Adipose tissue (tissue), 3 donors: ENCODE measurements around the gene OR6F1. TPM values are rescaled to one million over a fixed set of nuclear protein-coding genes. Genes with fewer than 3 reads are reported as not detected.
"Not testable (repeated sequence)": the region's sequence is repeated elsewhere in the genome, so short reads cannot be mapped to it uniquely, and the experiment has no call there.

Source experiments
- H3K27ac ChIP-seq: one replicate; pipeline ENCODE4 v1.5.1; 2013; ENCODE audit warnings: low read depth, low read length
- WGBS, 3 donors: extraction: QIAGEN DNeasy Blood & Tissue Kit; methylation state at CpG; one replicate each; pipeline ENCODE4 v1.1.7; 2013; 5-methylcytosine and 5-hydroxymethylcytosine counted together
- polyA plus RNA-seq, 3 donors: library from polyadenylated mRNA; stranded (reverse); fragments of 200-250 nt; gene quantifications; one replicate each; pipeline ENCODE4 v1.2.3, GENCODE V29; 2013
- donor health status: healthy with polysubstance abuse.
- donor health status: Bipolar disorder and iron deficiency.
- donor health status: healthy.

The OR6F1 gene
- polyA plus RNA-seq: not detected

DNA sequence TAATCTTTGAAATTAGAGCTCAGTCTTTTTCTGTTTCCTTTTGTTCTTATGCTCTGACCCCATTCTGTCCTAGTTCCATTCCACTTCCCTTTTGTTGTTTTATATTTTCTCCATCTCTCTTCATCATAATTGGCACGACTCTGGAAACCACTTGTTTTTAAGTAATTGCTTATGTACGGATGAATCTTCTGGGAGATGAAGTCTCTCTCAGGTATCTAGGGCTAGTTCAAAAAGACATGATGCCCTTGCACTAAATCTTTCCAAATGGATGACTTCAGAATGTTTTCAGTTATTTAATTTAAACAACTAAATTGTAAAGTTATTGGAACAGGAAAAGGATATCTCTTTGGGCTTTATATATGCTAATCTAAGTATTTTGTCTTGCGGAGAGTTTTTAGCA, at the start of gene OR6F1:
Gene OR6F1, minus strand, starts transcription at position 101 of the 400 bp plus-strand sequence. CDS start 3,891 bp downstream, outside the sequence.
- WGBS, 3 donors: 74 to 83% (median 81%) methylated on average over 3 of the region's 3 CpGs
- H3K27ac ChIP-seq: no peak within 1 kb of the TSS

DNA sequence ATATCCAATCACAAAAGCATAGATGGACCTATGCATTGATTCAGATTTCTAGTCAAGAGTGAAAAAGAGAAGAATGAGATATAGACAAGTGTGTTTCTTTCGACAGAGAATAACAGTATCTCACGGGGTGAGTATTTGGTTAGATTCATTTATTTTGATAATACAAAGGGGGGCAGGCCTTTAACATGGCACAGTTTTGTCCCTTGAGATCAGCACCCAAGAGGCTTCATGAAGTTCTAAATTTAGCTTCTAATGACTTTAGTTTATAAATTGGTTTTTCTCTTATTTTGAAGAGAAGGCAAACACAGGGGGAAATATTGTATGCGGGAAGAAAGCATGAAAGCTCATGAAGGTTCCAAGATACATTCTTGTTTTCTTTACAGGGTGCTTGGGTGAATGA, 44.0 kb upstream of the OR6F1 start, which contains the start of gene OR1C1:
Gene OR1C1, minus strand, starts transcription at position 101 of the 400 bp plus-strand sequence. CDS start 2,150 bp downstream, outside the sequence.
- H3K27ac ChIP-seq: no peak within 1 kb of the TSS
- WGBS, 3 donors: 90 to 94% (median 93%) methylated on average over 3 of the region's 3 CpGs

DNA sequence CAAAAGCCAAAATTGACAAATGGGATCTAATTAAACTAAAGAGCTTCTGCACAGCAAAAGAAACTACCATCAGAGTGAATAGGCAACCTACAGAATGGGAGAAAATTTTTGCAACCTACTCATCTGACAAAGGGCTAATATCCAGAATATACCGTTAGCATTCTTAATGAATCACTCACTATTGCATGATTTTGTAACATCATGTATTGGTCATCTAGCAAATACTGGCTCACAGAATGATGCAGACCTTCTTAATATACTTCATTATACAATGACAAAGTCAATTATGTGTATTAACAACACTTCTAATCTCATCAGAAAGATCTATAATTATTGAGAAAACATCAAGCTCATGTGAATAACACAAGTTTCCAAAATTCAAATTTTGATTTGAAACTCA, 37.9 kb upstream of the OR6F1 start:
- 79 to 95% (median 86%) methylated on average over 1 of the region's 1 CpG for WGBS, 3 donors
- H3K27ac ChIP-seq: not testable (repeated sequence)

DNA sequence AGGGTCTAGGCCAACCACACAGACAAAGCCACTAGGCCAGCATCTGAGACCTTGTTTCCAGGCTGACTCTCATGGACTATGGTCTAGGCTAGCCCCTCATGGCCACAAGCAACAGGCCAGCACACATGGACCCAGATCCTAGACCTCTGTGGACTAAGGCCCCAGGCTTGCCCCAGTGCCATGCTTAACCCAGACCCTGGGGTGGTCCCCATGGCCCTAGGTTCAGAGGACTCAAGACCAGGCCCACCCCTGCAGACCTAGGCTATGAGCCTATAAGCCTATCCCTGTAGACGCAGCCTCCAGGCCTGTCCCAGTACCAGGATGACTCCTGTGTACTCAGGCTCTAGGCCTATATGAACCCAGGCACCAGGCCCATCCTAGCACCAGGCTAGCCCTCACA, 33.4 kb upstream of the OR6F1 start:
- 72 to 82% (median 78%) methylated on average over 1 of the region's 1 CpG for WGBS, 3 donors
- no peak overlapping the region for H3K27ac ChIP-seq

DNA sequence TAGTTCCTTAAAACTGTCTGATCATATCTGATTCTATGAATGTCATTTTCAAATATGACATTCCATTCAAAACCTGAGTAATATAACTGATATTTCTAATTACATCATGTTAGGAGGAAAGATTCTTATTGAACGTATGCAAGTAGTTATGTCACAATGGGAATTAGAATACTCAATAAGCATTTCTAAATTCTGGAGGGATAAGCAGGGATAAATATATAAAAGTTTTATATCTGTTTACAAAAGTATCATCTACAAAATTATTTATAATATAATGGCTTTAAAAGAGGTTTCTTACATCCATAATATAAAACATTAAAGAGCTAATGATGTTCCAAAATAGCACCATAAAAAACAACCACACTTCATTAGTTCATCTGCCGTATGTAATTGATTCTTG, 31.6 kb upstream of the OR6F1 start, which contains the start of gene OR14A2:
Gene OR14A2, minus strand, starts transcription at position 101 of the 400 bp plus-strand sequence.
- H3K27ac ChIP-seq: no peak within 1 kb of the TSS
- WGBS, 3 donors: 73 to 90% (median 88%) methylated on average over 2 of the region's 2 CpGs

DNA sequence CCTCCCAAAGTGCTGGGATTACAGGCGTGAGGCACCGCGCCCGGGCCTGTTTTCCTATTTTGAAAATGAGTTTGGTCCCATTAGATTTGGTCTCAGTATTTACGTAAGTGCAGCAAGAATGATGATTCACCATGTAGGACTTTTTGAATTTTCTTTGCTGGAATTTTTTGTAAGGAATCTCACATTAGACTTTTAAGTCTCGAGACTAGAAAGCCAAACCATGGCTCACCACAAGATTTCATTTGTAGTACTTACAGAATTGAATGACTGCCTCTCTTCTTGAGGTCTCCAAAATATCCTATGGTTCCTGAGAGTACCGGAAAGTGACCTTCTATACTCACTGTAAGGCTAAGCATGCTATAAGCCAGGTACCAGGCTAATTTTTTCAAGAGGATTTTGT, 31.2 kb upstream of the OR6F1 start:
- 83 to 90% (median 87%) methylated on average over 7 of the region's 7 CpGs for WGBS, 3 donors
- no peak overlapping the region for H3K27ac ChIP-seq

DNA sequence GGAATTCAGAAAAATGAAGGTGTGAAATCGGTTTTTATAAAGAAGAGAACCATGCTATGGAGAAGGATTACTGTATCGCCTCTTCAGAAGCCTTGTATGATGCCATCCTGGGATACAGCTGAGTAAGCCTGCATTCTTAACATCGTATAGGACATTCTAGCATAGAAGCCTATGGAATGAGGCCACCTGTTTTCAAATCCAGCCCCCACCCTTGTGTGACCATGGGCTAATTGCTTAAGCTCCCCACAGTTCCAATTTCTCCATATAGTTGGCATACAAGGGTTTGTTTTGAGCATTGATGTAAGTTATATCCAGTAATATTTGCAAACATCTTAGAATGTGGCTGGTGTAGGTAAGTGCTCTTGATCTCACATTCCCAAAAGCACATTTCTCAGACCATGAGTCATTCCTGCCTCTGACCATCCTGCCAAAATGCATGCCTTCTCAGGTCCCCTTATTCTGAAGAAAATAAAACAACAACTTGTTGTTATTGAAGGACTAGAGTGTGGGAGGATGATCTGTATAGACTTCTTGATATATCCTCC, 30.0 kb upstream of the OR6F1 start:
- no peak overlapping the region for H3K27ac ChIP-seq
- WGBS, 3 donors: 67 to 82% (median 80%) methylated on average over 3 of the region's 3 CpGs

DNA sequence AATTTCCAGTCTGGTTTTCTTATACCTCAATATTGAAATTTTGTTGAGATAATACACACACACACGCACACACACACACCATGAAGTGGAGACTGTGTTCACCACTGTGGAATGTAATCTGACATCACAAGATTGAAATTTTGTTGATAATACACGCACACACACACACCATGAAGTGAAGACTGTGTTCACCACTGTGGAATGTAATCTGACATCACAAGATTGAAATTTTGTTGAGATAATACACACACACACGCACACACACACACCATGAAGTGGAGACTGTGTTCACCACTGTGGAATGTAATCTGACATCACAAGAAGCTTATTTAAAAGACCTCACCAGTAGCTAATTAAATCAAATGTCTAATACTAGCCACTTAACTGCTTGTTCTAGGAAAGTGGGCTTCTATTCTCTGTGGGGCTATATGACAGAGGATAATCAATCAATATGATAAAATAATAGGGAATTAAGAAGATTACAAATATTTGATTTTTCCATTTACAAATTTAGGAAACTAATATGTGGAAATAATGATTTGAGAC, 25.8 kb upstream of the OR6F1 start:
- 65 to 69% (median 68%) methylated on average over 3 of the region's 3 CpGs for WGBS, 3 donors
- H3K27ac ChIP-seq: not testable (repeated sequence)

DNA sequence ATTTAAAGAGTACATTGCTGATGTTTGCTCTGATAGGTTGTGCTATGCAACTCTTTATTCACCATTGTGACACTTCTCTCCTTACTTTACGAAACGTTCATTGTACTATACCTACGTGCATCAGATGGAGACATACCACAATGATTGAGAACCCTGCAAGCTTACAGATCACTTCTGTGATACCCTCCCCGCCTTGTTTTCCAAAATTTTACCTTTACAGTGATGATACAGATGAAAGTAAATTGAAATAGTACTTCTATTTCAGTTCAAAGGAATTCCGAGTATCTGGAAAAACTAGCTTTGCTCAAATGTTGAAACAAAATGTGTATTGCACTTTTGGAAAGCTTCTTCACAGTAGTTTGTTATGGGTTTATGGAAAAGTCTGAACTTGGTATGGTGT, 25.3 kb upstream of the OR6F1 start:
- WGBS, 3 donors: 72 to 86% (median 85%) methylated on average over 5 of the region's 5 CpGs
- H3K27ac ChIP-seq: no peak overlapping the region

DNA sequence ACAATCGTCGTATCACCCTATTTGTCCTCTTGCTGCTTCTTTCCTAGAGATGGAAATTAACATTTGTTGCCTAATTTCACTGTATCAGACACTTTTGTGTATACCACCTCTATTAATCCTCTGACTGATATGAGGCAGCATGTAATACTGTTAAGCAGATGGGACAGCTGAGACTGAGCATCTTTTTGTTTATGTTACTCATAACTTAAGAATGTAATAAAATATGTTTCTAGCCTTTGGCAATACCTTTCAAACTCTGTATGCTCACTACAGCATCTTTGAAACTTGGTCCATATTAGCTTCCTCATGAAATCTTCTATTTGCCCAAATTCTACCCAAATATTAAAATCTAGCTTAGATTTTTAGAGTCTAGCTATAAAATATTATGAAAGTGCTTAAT, 24.3 kb upstream of the OR6F1 start:
- 82 to 90% (median 87%) methylated on average over 2 of the region's 2 CpGs for WGBS, 3 donors
- H3K27ac ChIP-seq: no peak overlapping the region

DNA sequence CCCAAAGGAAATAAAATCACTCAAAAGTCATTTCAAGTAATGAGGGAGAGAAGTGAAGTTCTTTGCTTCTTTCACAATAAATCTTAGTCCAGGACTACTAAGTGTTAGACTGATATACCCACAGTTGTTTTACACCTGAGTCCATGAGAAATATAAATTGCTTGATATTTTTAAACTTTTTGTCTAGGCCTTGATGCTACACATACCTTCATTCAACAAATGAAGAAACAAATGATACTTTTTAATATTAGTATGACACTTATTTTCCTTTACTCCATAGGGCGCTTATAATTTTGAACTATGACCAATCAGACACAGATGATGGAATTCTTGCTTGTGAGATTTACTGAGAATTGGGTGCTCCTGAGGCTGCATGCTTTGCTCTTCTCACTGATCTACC, 21.9 kb upstream of the OR6F1 start, which contains the start of gene OR14K1:
Gene OR14K1, plus strand, starts transcription at position 301 of the 400 bp plus-strand sequence. Its CDS starts 0 bp downstream, at position 301.
- H3K27ac ChIP-seq: no peak within 1 kb of the TSS
- 85 to 97% (median 91%) methylated on average over 1 of the region's 1 CpG for WGBS, 3 donors

DNA sequence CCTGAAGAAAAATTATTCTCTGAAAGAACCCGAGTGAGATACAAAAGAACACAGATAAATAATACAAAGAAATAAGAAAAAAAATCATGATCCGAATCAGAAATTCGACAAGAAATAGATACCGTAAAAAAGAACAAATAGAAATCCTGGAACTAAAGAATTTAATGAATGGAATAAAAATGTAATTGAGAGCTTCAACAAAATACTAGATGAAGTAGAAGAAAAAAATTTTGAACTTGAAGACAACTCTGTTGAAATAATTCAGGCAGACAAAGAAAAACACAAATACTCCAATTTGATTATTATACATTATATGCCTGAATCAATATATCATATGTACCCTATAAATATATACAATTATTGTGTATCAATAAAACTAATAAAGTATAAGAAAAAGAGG, 4.8 kb upstream of the OR6F1 start:
- H3K27ac ChIP-seq: no peak overlapping the region
- 85 to 92% (median 92%) methylated on average over 4 of the region's 4 CpGs for WGBS, 3 donors

DNA sequence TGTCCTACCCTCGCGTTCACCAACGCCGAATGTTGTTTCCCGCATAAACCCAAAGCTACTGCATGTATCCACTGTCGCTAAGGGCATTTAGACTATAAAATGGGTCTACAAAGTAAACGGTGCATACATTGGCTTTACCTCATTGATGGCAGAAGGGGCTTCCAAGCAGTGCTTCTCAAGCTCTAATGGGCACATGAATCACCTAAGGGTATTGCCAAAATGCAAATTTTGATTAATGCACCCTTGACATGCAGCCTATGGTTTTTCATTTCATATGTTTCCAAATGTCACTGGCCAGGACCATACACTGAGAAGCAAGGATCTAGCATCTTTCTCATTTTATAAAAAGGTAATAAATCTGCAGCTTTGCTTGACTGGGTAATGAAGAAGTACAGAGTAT, 2.7 kb downstream of the OR6F1 start:
- WGBS, 3 donors: 83 to 94% (median 86%) methylated on average over 7 of the region's 7 CpGs
- no peak overlapping the region for H3K27ac ChIP-seq

DNA sequence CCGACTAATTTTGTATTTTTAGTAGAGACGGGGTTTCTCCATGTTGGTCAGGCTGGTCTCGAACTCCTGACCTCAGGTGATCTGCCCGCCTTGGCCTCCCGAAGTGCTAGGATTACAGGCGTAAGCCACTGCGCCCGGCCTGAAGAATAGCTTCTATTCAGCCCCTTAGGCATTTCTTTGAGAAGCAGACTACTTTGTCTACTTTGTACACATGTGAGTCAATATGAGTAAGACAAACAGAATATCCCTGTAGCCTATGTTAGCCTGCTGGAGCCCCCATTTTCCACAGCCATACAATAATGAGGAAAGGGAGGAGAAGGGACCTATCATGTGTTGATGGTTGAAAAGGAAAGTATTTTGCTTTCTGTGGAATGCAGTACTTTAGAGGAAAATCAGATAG, 5.8 kb downstream of the OR6F1 start:
- not testable (repeated sequence) for H3K27ac ChIP-seq
- 87 to 92% (median 92%) methylated on average over 8 of the region's 8 CpGs for WGBS, 3 donors

DNA sequence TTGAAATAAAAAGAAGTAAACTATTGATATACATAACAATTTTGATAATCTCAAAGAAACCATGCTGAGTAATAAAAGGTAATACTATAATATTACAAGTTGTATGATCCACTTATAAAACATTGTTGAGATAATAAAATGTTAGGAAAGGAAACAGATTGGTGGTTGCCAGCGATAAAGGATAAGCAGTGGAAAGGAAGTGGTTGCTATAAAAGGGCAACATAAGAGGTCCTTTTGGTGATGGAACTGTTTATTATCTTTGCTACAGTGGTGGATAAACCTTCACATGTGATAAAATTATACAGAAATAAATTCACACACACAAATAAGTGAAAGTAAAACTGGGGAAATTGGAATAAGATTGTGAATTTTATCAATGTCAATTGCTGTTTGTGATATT, 15.1 kb downstream of the OR6F1 start:
- 42 to 79% (median 49%) methylated on average over 1 of the region's 1 CpG for WGBS, 3 donors
- H3K27ac ChIP-seq: no peak overlapping the region

DNA sequence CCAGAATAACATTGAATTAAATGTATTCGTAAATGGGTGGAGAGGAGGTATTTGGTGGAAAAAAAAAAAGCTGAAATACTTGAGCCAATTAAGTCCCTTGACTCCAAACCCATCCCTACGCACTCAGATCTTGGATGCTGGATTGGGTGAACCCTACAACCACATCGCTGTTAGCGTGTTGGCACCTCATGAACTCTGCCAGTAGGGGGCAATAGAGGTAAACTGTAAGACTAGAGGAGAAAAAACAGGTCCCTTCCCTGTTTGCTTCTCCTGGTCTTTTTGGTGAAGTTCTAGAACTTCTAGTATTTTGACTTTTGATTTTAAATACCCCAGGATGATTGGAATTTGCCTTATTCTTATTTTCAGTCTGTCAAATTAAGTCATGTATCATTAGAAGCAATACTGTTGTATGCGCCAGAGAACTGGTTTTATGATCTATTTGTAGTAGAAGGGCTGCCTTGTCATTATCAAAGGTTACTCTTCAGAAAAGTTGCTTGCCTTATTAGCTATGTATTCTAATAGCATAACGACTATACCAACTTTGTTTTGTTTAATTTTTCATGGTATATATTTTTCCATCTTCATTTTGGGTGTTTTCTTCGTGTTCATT, 35.1 kb downstream of the OR6F1 start:
- H3K27ac ChIP-seq: no peak overlapping the region
- 29 to 36% (median 31%) methylated on average over 7 of the region's 7 CpGs for WGBS, 3 donors

DNA sequence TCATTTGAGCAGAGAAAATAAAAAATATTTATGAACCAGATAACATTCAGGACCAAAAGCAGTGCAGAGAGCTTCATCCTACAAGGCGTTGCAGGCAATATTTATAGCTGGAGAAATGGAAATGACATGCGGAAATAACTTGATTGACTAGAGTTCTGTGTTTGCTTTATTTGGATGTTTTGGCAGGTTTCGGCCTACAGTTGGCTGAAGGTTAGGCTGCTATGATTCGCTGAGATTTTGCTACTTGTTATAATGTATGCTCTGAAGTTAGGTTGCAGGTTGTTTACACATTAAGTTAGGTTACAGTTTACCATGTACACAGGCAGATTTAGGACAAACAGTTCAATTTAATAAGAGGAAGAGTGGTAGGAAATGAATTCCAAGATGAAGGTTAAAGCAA, 36.3 kb downstream of the OR6F1 start:
- 76 to 87% (median 80%) methylated on average over 4 of the region's 4 CpGs for WGBS, 3 donors
- no peak overlapping the region for H3K27ac ChIP-seq

DNA sequence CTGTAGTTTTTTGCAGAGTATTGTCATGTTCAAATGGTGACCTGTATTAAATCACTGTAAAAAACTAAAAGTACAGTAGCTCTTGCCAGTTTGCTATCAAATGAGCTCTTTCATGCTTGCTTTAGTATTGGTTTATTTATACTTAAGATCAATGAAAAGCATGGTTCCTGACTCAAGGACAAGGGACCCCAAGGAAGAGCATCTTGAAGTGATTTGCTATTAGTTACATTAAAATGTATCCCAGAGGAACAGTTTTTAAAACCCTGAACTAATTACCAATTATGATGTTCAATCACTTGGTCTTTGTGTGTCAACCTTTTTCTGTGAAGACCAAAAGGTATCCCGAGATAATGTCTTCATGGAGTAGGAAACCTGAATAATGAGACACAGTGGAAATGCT, 36.8 kb downstream of the OR6F1 start, which contains the start of gene OR13G1:
Gene OR13G1, minus strand, starts transcription at position 101 of the 400 bp plus-strand sequence. CDS start 6,698 bp downstream, outside the sequence.
- H3K27ac ChIP-seq: no peak within 1 kb of the TSS
- WGBS, 3 donors: 73 to 81% (median 74%) methylated on average over 1 of the region's 1 CpG

DNA sequence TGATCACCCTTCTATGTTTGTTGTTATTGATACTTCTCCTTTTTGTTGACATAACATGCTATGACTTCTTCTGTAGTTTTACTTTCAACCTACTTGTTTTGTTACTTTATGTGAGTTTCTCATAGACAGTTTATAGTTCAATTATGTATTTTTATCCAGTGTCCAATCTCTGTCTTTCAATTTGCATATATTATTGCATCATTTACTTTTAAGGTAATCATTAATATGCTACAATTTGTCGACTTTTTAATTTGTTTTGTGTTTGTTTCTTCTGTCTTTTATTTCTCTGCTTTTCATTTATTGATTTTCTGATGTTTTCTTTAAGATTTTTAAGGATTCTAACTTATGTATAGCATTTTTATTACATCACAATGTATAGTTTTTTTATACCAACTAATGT, 47.2 kb downstream of the OR6F1 start:
- 40 to 43% (median 43%) methylated on average over 1 of the region's 1 CpG for WGBS, 3 donors
- H3K27ac ChIP-seq: no peak overlapping the region
